ENCODE results near the gene SGIP1.
A peak's percentile ranks its signal among the peaks of the same experiment; 100 is the strongest.

SGIP1 gene

DNA sequence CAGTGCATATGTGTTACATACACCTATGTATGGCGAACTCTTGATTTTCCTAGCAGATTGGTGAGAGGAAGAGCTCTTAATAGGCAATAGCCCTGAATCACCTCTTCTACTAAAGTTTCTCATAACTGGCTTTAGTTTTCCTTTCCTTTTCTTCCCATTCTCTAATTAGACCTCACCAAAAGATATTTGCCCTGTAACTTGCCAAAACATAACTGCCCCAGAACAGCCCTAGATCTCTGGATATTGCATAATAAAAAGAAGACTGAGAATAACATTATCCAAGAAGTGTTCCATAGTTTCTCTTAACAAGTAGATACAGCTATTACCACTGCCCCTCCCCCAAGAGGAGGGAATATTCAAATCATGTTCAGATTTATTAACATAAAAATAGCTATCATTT is 16.3 kb downstream of the SGIP1 start:
- Mint-ChIP-seq H3K36me3 (ENCODE audit: low read depth) (no peaks in the 10 kb centered on the region), H3K27ac (no peak overlapping the region), H3K27me3 (ENCODE audit: low read depth) (no peaks in the 10 kb centered on the region), H3K4me3 (no peak overlapping the region), H3K4me1 (peaks cover 14% of the 10 kb centered on the region), H3K9me3 (no peaks in the 10 kb centered on the region)
- TF ChIP-seq, protein P1, sequence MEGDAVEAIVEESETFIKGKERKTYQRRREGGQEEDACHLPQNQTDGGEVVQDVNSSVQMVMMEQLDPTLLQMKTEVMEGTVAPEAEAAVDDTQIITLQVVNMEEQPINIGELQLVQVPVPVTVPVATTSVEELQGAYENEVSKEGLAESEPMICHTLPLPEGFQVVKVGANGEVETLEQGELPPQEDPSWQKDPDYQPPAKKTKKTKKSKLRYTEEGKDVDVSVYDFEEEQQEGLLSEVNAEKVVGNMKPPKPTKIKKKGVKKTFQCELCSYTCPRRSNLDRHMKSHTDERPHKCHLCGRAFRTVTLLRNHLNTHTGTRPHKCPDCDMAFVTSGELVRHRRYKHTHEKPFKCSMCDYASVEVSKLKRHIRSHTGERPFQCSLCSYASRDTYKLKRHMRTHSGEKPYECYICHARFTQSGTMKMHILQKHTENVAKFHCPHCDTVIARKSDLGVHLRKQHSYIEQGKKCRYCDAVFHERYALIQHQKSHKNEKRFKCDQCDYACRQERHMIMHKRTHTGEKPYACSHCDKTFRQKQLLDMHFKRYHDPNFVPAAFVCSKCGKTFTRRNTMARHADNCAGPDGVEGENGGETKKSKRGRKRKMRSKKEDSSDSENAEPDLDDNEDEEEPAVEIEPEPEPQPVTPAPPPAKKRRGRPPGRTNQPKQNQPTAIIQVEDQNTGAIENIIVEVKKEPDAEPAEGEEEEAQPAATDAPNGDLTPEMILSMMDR (IDR thresholded peaks at IDR 0.05; ENCODE audit: unreplicated experiment in 3 of 3) = no peak

DNA sequence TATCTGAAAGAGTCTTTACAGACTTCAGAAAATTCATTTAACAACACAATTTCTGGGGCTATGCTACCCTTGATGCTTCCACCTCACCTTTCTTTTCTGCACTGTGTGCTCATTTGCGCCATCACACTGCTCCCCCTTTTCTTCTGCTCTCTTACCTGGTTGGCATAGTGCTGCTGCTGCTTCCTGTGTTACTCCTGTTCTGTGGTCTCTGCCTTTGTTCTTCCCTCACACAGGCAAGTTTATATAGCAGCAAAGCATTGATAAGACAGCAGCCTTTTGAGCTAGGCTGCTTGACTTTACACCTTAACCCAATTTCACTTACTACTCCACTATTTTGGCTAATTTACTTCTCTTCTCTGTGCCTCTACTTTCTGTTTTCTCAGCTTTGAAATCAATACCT is 18.3 kb downstream of the SGIP1 start:
- Mint-ChIP-seq H3K4me1 (peaks cover 23% of the 10 kb centered on the region), H3K27me3 (ENCODE audit: low read depth) (no peaks in the 10 kb centered on the region), H3K4me3 (no peak overlapping the region), H3K9me3 (no peaks in the 10 kb centered on the region), H3K27ac (peak overlapping the region in 1 of 3 experiments; percentile 26), H3K36me3 (ENCODE audit: low read depth) (no peaks in the 10 kb centered on the region)
- TF ChIP-seq, protein P1 (IDR thresholded peaks at IDR 0.05; ENCODE audit: unreplicated experiment in 3 of 3) = no peak

DNA sequence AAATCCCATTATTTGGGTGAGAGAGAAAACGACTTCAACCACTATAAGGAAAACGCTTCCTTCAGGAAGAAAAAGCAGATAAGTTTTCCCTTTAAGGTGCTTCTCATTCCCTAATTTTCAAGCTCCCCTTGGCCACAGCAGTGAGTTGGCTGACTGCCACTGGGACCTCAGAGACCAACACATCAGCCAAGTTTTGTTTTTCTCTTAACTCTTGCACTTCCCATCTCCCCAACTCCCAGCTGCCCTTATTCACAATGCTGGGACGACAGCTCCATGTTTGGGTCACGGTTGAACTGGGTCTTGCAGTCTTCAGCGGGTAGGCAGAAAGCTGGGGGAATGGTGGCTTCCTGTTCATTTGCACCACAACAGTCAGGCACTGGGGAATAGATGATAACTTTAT is 18.9 kb downstream of the SGIP1 start:
- H3K27ac Mint-ChIP-seq = peak overlapping the region in 2 of 3 experiments; percentile 26 to 46
- H3K4me3 Mint-ChIP-seq = peak overlapping the region in 1 of 3 experiments; percentile 21
- TF ChIP-seq, protein P1 (IDR thresholded peaks at IDR 0.05; ENCODE audit: unreplicated experiment in 3 of 3) = no peak
- H3K27me3 Mint-ChIP-seq (ENCODE audit: low read depth) = no peaks in the 10 kb centered on the region
- H3K9me3 Mint-ChIP-seq = no peaks in the 10 kb centered on the region
- H3K4me1 Mint-ChIP-seq = peaks cover 26% of the 10 kb centered on the region
- H3K36me3 Mint-ChIP-seq (ENCODE audit: low read depth) = no peaks in the 10 kb centered on the region

GRCh38 chr1:66553846-66554245 is 19.9 kb downstream of the SGIP1 start:
- no peaks in the 10 kb centered on the region for H3K27me3 Mint-ChIP-seq (ENCODE audit: low read depth)

DNA sequence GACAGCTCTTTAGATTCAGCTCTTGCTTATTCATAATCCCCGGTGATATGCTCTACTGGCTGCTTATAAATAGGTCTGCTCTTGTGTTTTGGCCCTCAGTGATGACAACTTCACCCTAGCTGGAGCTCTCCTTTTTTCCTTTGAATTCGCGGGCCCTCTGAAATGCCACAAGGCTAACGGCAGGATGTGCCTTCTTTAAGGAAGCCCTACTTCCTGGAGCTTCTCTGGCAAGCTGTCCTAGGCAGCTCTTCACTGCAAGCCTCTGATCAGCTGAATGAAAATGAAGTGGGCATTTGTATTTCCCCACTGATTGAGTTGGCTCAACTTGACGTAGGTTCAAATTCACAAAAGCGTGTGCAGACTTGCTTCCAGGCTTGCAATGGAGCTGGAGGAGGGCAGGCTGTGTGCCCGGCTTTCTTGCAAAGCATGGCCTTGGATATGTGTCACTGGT is 22.2 kb downstream of the SGIP1 start:
- peaks cover 26% of the 10 kb centered on the region for H3K4me1 Mint-ChIP-seq
- no peaks in the 10 kb centered on the region for H3K27me3 Mint-ChIP-seq (ENCODE audit: low read depth)
- H3K9me3 Mint-ChIP-seq = no peaks in the 10 kb centered on the region
- no peaks in the 10 kb centered on the region for H3K36me3 Mint-ChIP-seq (ENCODE audit: low read depth)
- H3K4me3 Mint-ChIP-seq = no peak overlapping the region
- TF ChIP-seq, protein P1 (IDR thresholded peaks at IDR 0.05; ENCODE audit: unreplicated experiment in 3 of 3) = no peak
- H3K27ac Mint-ChIP-seq = no peak overlapping the region

More at GRCh38 chr1:66553846-66554245, 19.9 kb downstream of the SGIP1 start:
- Mint-ChIP-seq H3K36me3 (ENCODE audit: low read depth) (no peaks in the 10 kb centered on the region), H3K9me3 (no peaks in the 10 kb centered on the region), H3K4me3 (no peak overlapping the region), H3K27ac (no peak overlapping the region), H3K4me1 (peaks cover 26% of the 10 kb centered on the region)
- TF ChIP-seq, protein P1 (IDR thresholded peaks at IDR 0.05; ENCODE audit: unreplicated experiment in 3 of 3) = no peak

- TF ChIP-seq, protein P1 (IDR thresholded peaks at IDR 0.05; ENCODE audit: unreplicated experiment in 3 of 3) = no peak
- Mint-ChIP-seq H3K27me3 (ENCODE audit: low read depth) (no peaks in the 10 kb centered on the region), H3K9me3 (no peaks in the 10 kb centered on the region), H3K36me3 (ENCODE audit: low read depth) (no peaks in the 10 kb centered on the region), H3K27ac (peak overlapping the region in 1 of 3 experiments; percentile 8), H3K4me3 (no peak overlapping the region), H3K4me1 (peaks cover 28% of the 10 kb centered on the region)
Measured at GRCh38 chr1:66557157-66557556, 23.2 kb downstream of the SGIP1 start.
